ENCODE results near the gene WNK4.
"Not testable (repeated sequence)": the region's sequence is repeated elsewhere in the genome, so short reads cannot be mapped to it uniquely, and the experiment has no call there.

The WNK4 gene

DNA sequence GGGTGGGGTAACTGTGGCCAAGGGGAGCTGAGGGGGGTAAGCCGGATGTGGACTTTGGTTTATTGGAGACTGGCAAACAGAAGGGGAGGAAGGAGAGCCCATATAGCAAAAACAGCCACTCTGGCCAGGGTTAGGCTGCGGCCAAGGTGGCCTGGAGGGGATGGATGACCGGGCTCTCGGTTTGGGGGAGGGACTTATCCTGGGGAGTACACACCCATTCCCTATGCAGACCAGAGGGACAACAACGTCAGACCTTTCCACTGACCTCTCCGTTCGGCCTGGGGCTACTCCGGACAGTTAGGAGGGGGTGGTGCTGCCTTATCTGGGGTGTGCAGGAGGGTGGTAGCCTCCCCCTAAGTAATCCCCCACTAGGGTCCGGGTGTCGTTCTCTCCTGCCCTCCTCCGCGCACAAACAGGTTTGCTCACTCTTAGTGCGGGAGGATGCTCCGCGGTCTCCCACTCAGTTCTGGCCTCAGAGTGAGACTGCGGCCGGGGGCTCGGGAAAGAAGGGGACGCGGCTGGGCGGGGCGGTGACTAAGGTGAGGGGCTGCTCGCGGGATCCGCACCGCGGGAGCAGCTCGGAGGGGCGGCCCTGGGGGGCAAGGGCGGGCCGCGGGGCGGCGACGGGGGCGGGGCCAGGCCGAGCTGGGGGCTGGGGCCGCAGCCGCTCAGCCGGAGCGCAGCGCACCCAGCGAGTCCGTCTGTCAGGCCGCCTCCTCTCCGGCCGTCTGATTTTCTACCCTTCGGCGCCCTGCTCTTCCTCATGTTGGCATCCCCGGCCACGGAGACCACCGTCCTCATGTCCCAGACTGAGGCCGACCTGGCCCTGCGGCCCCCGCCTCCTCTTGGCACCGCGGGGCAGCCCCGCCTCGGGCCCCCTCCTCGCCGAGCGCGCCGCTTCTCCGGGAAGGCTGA lies at the start of gene WNK4:
WNK4 (plus strand) TSS at position 675 of the 915 bp plus-strand sequence; CDS start at position 764, 89 bp downstream.
- Histone ChIP-seq H3K9ac (ENCODE audit: low read depth, low read length) (peak within 1 kb of the TSS; percentile 48; the same call in 1 of the 2 replicates), H3K4me1 (ENCODE audit: insufficient read depth, low read length) (peaks cover 3% of the 10 kb centered on the region; the same call in 1 of the 2 replicates), H3K9me3 (ENCODE audit: insufficient read depth, low read depth, low read length) (no peaks in the 10 kb centered on the region), H3K36me3 (ENCODE audit: insufficient read depth, low read depth, low read length) (peaks cover 36% of the 10 kb centered on the region), H3K27ac (ENCODE audit: low read length) (no peak within 1 kb of the TSS), H3K4me3 (ENCODE audit: low read length) (peak within 1 kb of the TSS; percentile 70), H3K27me3 (ENCODE audit: insufficient read depth, low read length) (peaks cover 37% of the 10 kb centered on the region)

DNA sequence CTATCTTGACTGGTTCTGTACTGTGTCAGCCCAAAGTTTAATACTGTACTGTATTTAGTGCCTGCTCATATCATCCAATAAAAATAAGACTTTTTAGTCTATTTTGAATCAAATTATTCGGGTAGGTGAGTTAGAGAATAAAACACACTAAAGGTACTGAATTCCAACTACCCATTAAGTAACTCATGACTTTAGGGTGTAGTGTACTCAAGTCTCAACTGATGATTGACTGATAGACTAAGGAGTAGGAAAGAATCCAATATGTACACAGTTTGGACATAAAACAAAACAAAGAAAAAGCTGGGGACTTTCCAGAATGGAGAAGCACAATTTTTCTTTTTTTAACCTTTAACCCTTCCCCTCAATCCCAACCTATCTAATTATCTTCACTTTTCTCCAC lies 39.7 kb upstream of the WNK4 start:
- Histone ChIP-seq H3K27ac (ENCODE audit: low read length) (no peak overlapping the region), H3K4me3 (ENCODE audit: low read length) (no peak overlapping the region), H3K4me1 (ENCODE audit: insufficient read depth, low read length) (peaks cover 7% of the 10 kb centered on the region; the same call in 1 of the 2 replicates)

DNA sequence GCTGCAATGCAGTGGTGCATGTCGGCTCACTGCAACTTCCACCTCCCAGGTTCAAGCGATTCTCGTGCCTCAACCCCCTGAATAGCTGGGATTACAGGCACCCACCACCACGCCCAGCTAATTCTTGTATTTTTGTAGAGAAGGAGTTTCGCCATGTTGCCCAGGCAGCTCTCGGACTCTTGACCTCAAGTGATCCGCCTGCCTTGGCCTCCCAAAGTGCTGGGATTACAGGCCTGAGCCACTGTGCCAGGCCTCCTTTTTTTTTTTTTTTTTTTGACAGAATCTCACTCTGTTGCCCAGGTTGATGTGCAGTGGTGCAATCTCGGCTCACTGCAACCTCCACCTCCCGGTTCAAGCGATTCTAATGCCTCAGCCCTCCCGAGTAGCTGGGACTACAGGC lies 37.5 kb upstream of the WNK4 start:
- H3K9ac ChIP-seq (ENCODE audit: low read depth, low read length); H3K27ac ChIP-seq (ENCODE audit: low read length); H3K4me1 ChIP-seq (ENCODE audit: insufficient read depth, low read length); H3K9me3 ChIP-seq (ENCODE audit: insufficient read depth, low read depth, low read length); H3K4me3 ChIP-seq (ENCODE audit: low read length); H3K36me3 ChIP-seq (ENCODE audit: insufficient read depth, low read depth, low read length): not testable (repeated sequence)
- peaks cover 20% of the 10 kb centered on the region for H3K27me3 ChIP-seq (ENCODE audit: insufficient read depth, low read length)

More for the DNA sequence above, 39.7 kb upstream of the WNK4 start:
- no peaks in the 10 kb centered on the region for H3K36me3 ChIP-seq (ENCODE audit: insufficient read depth, low read depth, low read length)
- H3K9me3 ChIP-seq (ENCODE audit: insufficient read depth, low read depth, low read length) = peaks cover 4% of the 10 kb centered on the region; the same call in 1 of the 2 replicates
- peaks cover 8% of the 10 kb centered on the region for H3K27me3 ChIP-seq (ENCODE audit: insufficient read depth, low read length)
- no peak overlapping the region for H3K9ac ChIP-seq (ENCODE audit: low read depth, low read length)

DNA sequence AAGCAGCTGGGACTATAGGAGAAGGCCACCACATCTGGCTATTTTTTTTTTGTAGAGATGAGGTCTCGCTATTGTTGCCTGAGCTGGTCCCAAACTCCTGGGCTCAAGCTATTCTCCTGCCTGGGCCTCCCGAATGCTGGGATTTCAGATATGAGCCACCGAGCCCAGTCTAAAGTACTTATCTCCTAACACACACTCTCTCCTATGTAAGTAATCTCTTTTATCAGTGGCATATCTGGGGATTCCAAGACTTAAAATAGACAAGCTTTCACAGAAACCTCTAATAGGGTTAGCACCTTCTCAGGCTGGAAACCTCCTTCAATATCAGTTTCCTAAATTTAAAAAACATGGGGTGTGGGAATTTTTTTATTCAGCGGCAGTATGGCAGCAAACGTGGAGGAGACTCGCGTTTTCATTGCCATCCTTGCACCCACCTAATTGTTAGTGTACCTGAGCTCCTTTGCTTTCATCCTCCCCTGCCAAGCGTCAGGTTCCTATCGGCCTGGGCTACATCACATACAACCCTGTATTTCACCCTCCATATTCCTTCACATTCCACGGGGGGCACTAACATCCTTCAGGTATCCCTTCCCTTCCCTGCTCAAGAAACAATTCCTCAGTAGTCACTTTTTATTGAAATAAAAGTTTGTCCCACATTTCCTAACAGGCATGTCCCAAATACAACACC lies 36.7 kb upstream of the WNK4 start:
- H3K9ac ChIP-seq (ENCODE audit: low read depth, low read length) = peak overlapping the region; percentile 84
- H3K27me3 ChIP-seq (ENCODE audit: insufficient read depth, low read length) = peaks cover 20% of the 10 kb centered on the region
- peaks cover 4% of the 10 kb centered on the region; the same call in 1 of the 2 replicates for H3K9me3 ChIP-seq (ENCODE audit: insufficient read depth, low read depth, low read length)
- H3K4me1 ChIP-seq (ENCODE audit: insufficient read depth, low read length) = peaks cover 12% of the 10 kb centered on the region
- peak overlapping the region; percentile 88 for H3K27ac ChIP-seq (ENCODE audit: low read length)
- H3K36me3 ChIP-seq (ENCODE audit: insufficient read depth, low read depth, low read length) = no peaks in the 10 kb centered on the region
- peak overlapping the region; percentile 86 for H3K4me3 ChIP-seq (ENCODE audit: low read length)

DNA sequence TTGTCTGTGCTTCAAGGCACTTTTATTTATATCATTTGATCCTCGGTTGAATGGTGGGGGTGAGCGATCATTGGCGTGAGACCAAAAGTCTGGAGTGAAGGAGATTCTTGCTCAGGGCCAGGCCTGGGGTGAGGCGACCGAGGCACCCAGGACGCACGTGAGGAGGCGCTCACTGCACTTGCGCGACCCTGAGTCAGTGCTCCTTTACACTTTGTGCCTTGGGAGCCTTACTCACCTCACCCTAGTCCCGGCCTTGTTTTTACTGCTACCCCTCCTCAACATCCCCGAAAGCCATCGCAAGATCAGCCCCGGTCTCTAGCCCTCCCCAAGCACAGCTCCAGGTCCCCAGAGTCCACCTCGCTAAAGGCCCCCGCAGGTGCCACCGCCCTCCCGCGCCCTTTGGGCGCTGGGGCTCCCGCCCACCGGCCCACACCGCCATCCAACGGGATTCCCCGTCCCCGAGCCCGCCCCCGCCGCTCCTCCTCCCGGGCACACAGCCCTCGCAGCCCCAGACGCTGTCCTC lies 36.1 kb upstream of the WNK4 start:
- peak overlapping the region; percentile 84 for H3K9ac ChIP-seq (ENCODE audit: low read depth, low read length)
- H3K4me3 ChIP-seq (ENCODE audit: low read length) = peak overlapping the region; percentile 86
- peaks cover 4% of the 10 kb centered on the region; the same call in 1 of the 2 replicates for H3K9me3 ChIP-seq (ENCODE audit: insufficient read depth, low read depth, low read length)
- peaks cover 17% of the 10 kb centered on the region for H3K4me1 ChIP-seq (ENCODE audit: insufficient read depth, low read length)
- H3K27ac ChIP-seq (ENCODE audit: low read length) = peak overlapping the region; percentile 88
- no peaks in the 10 kb centered on the region for H3K36me3 ChIP-seq (ENCODE audit: insufficient read depth, low read depth, low read length)
- H3K27me3 ChIP-seq (ENCODE audit: insufficient read depth, low read length) = peaks cover 25% of the 10 kb centered on the region

DNA sequence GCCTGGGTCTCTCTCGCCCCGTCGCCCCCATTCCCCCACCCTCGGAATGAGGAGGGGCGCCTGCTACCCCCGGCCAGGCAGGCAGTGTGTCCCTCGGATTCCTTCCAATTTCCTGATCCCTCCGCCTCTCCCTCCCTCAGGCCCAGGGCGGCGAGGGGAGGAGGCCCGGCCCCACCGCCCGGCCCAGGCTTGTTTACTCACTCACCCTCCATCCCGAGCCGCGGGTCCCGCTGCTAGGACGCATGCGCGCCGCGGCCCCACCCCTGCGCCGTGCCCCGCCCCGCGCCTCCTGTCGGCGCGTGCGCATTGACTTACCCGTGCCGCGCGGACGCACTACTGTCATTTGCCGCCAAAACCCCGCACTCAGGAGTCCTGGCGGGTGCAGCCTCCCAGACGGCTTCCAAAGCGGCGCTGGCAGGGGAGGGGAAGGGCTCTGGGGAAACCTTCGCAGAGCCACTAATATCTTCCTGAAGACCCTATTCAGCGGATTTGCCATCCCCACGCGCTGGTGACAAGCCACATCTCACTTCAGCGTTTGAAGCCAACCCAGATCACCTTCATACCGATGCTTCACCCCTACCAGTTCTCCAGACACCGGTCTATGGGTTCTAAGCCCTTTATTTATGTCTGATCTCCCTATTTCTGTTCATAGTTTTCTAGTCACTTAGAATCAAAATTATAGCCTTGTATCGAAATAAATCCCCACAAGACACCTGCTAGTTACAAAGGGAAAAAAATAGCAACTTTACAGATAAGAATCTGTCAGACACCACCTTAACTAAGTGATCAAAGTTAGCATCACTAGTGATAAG lies 35.4 kb upstream of the WNK4 start, which contains the start of gene EZH1:
EZH1 (minus strand) TSS at position 235 of the 812 bp plus-strand sequence. CDS start 16,099 bp downstream, outside the sequence.
- Histone ChIP-seq H3K4me1 (ENCODE audit: insufficient read depth, low read length) (peaks cover 17% of the 10 kb centered on the region), H3K27ac (ENCODE audit: low read length) (peak within 1 kb of the TSS; percentile 88), H3K27me3 (ENCODE audit: insufficient read depth, low read length) (peaks cover 25% of the 10 kb centered on the region), H3K36me3 (ENCODE audit: insufficient read depth, low read depth, low read length) (no peaks in the 10 kb centered on the region), H3K9me3 (ENCODE audit: insufficient read depth, low read depth, low read length) (peaks cover 4% of the 10 kb centered on the region; the same call in 1 of the 2 replicates), H3K9ac (ENCODE audit: low read depth, low read length) (peak within 1 kb of the TSS; percentile 84), H3K4me3 (ENCODE audit: low read length) (peak within 1 kb of the TSS; percentile 86)

DNA sequence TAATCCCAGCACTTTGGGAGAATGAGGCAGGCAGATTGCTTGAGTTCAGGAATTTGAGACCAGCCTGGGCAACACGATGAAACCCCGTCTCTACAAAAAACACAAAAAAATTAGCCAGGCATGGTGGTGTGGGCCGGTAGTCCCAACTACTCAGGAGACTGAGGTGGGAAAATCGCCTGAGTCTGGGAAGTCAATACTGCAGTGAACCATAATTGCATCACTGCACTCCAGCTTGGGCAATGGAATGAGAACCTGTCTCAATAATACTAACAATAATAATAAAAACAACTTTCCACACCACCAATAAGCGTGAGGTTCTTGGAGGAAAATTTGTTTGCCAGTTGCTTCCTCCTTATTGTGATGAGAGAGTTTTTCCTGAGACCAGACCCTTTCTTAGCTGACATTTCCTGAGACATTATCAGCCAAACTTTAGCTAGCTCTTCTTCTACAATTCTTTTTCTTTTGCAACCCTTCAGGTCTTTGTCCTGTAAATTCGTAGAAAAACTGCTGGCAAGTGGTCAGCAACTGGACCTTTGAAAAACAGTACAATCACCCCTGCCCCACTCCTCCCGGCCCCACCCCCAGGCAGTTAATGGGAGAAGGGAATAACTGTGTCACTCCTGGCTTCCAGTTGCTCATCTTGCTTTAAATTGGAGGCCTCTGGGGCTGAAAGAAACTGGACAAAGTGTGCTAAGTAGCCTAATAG lies 32.1 kb upstream of the WNK4 start:
- Histone ChIP-seq H3K36me3 (ENCODE audit: insufficient read depth, low read depth, low read length) (no peaks in the 10 kb centered on the region), H3K27me3 (ENCODE audit: insufficient read depth, low read length) (peaks cover 25% of the 10 kb centered on the region), H3K4me3 (ENCODE audit: low read length) (no peak overlapping the region), H3K9ac (ENCODE audit: low read depth, low read length) (no peak overlapping the region), H3K9me3 (ENCODE audit: insufficient read depth, low read depth, low read length) (peaks cover 4% of the 10 kb centered on the region; the same call in 1 of the 2 replicates), H3K4me1 (ENCODE audit: insufficient read depth, low read length) (peaks cover 17% of the 10 kb centered on the region), H3K27ac (ENCODE audit: low read length) (no peak overlapping the region)

DNA sequence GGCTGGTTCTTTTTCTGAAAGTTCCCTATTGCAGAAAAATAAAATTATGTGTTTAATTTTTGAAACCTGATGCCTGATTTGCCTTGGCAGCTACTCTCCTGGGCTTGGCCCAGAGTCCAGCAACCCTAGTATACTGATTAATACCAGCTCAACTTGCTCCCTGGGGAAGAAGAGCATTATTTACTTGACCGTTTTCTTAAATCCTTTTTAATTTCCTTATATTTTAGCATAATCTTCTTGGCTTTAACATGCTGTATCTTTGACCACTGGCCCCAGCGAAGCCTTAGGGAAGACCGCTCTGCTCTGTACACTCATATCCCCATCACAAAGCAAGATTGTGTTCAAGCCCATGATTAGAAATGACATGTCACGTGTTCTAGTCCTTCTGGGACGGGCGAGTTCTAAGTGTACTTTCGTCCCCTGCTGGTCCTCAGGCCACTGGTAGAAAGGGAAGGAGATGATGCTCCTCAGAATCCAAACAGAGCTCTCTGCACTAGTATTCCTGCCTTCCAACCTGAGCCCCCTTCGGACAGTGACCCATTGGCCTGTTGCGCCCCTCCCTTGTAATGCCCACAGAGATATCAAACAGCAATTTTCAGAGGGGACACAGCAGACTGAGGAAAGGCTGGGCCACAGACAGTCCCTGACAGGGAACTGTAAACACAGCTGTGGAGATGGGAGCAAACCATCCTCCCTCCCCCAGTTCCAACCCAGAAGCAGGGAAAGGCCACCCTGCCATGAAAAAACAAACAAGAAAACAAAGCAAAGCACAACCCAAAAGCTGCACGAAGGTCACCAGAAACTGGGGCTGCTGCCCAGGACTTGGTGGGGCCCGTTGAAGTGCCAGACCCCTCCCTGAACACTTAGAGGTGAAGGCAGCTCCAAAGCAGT lies 31.3 kb upstream of the WNK4 start:
- H3K27ac ChIP-seq (ENCODE audit: low read length) = no peak overlapping the region
- peaks cover 9% of the 10 kb centered on the region for H3K4me1 ChIP-seq (ENCODE audit: insufficient read depth, low read length)
- H3K27me3 ChIP-seq (ENCODE audit: insufficient read depth, low read length) = peaks cover 25% of the 10 kb centered on the region
- no peak overlapping the region for H3K4me3 ChIP-seq (ENCODE audit: low read length)
- no peaks in the 10 kb centered on the region for H3K36me3 ChIP-seq (ENCODE audit: insufficient read depth, low read depth, low read length)
- H3K9ac ChIP-seq (ENCODE audit: low read depth, low read length) = no peak overlapping the region
- peaks cover 4% of the 10 kb centered on the region; the same call in 1 of the 2 replicates for H3K9me3 ChIP-seq (ENCODE audit: insufficient read depth, low read depth, low read length)

DNA sequence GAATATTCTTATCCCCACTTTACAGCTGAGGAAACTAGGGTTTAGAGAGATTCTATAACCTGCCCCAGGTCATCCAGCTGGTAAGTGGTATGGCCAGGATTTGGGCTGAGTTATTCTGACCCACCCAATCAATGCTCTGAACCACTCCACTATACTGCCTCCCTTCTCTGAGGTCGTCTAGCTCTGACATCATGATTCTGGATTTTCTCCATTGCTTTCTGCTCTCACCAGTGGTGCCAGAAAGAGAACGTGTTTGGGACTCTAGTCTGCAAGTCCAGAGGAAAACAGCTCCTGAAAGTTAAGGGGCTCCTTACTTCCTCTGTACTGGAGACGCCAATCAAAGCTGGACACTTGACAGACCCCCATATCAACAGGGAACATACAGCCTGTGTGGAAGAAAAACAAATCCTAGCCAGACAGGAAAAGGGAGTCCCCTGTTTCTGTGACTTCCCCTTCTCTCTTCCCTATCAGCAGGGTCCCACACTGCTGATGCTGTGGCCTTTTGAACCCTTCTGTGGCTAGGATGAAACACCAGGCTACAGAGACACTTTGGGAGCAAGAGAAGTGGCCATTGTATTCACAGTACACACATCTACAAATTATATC lies 29.6 kb upstream of the WNK4 start:
- Histone ChIP-seq H3K4me1 (ENCODE audit: insufficient read depth, low read length) (peaks cover 9% of the 10 kb centered on the region), H3K9ac (ENCODE audit: low read depth, low read length) (no peak overlapping the region), H3K4me3 (ENCODE audit: low read length) (no peak overlapping the region), H3K9me3 (ENCODE audit: insufficient read depth, low read depth, low read length) (no peaks in the 10 kb centered on the region), H3K36me3 (ENCODE audit: insufficient read depth, low read depth, low read length) (no peaks in the 10 kb centered on the region), H3K27me3 (ENCODE audit: insufficient read depth, low read length) (peaks cover 16% of the 10 kb centered on the region), H3K27ac (ENCODE audit: low read length) (no peak overlapping the region)

Measured in iPS-20b (cell line).